ENCODE results near the gene TET1.
"Not testable (repeated sequence)": the region's sequence is repeated elsewhere in the genome, so short reads cannot be mapped to it uniquely, and the experiment has no call there.

Gene TET1

GRCh38 chr10:68560186-68560942 is at the start of gene TET1:
Gene TET1 (plus strand): TSS chr10:68560337. CDS start chr10:68572339, 12,002 bp downstream.
- DNase-seq (ENCODE audit: extremely low read depth, low read depth) = no peak
- no peak for TF ChIP-seq CTCF (IDR thresholded peaks at IDR 0.05; ENCODE audit: low read depth, low read length, missing control alignments)
- H3K4me3 ChIP-seq (replicated peaks; ENCODE audit: low read depth, low read length) = peak within 1 kb of the TSS; percentile 90

- not testable (repeated sequence) for H3K4me3 ChIP-seq (replicated peaks; ENCODE audit: low read depth, low read length); DNase-seq (ENCODE audit: extremely low read depth, low read depth)
These were observed 43.9 kb upstream of the TET1 start for GRCh38 chr10:68516216-68516615.

GRCh38 chr10:68516766-68517165 is 43.4 kb upstream of the TET1 start:
- no peak overlapping the region for H3K4me3 ChIP-seq (replicated peaks; ENCODE audit: low read depth, low read length)
- TF ChIP-seq CTCF (IDR thresholded peaks at IDR 0.05; ENCODE audit: low read depth, low read length, missing control alignments) = no peak
- DNase-seq (ENCODE audit: extremely low read depth, low read depth) = peak; percentile 52

- H3K4me3 ChIP-seq (replicated peaks; ENCODE audit: low read depth, low read length) = no peak overlapping the region
- no peak for TF ChIP-seq CTCF (IDR thresholded peaks at IDR 0.05; ENCODE audit: low read depth, low read length, missing control alignments)
- no peak for DNase-seq (ENCODE audit: extremely low read depth, low read depth)
These were observed 42.9 kb upstream of the TET1 start for GRCh38 chr10:68517188-68517587.

- H3K4me3 ChIP-seq (replicated peaks; ENCODE audit: low read depth, low read length) = not testable (repeated sequence)
These were observed 41.5 kb upstream of the TET1 start for GRCh38 chr10:68518609-68519008.

GRCh38 chr10:68525490-68526038 is 34.6 kb upstream of the TET1 start:
- H3K4me3 ChIP-seq (replicated peaks; ENCODE audit: low read depth, low read length) = not testable (repeated sequence)

More at GRCh38 chr10:68518609-68519008, 41.5 kb upstream of the TET1 start:
- not testable (repeated sequence) for DNase-seq (ENCODE audit: extremely low read depth, low read depth)

GRCh38 chr10:68526634-68527307 is 33.4 kb upstream of the TET1 start:
- no peak for TF ChIP-seq CTCF (IDR thresholded peaks at IDR 0.05; ENCODE audit: low read depth, low read length, missing control alignments)
- no peak for DNase-seq (ENCODE audit: extremely low read depth, low read depth)
- H3K4me3 ChIP-seq (replicated peaks; ENCODE audit: low read depth, low read length) = peak overlapping the region; percentile 81

More at GRCh38 chr10:68525490-68526038, 34.6 kb upstream of the TET1 start:
- not testable (repeated sequence) for DNase-seq (ENCODE audit: extremely low read depth, low read depth)

GRCh38 chr10:68536973-68537372 is 23.2 kb upstream of the TET1 start:
- no peak for DNase-seq (ENCODE audit: extremely low read depth, low read depth)
- TF ChIP-seq CTCF (IDR thresholded peaks at IDR 0.05; ENCODE audit: low read depth, low read length, missing control alignments) = no peak
- no peak overlapping the region for H3K4me3 ChIP-seq (replicated peaks; ENCODE audit: low read depth, low read length)
